ENCODE data around the gene HIVEP3.

DNA sequence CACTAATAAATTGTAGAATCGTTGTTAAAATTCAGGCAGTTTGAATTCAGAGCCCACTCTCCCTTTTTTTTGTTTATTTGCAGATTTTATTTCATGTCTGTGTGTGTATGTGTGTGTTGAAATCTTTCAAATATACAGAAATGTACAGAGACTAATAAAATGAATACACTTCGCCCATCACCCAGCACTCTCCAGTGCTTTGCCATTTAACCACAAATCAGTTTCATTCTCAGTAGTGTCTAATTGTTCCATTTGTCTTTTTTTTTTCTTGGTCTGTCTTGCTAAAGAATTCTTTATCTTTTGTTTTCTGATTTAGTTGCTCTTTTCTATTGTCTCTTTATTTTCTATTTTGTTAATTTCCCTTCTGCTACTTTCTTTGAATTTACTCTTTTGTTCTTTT is 99.7 kb downstream of the HIVEP3 start:
- no peak for TF ChIP-seq POLR2AphosphoS5 (IDR thresholded peaks at IDR 0.05)
- TF ChIP-seq EP300 (IDR thresholded peaks at IDR 0.05): no peak
- TF ChIP-seq, protein P1, sequence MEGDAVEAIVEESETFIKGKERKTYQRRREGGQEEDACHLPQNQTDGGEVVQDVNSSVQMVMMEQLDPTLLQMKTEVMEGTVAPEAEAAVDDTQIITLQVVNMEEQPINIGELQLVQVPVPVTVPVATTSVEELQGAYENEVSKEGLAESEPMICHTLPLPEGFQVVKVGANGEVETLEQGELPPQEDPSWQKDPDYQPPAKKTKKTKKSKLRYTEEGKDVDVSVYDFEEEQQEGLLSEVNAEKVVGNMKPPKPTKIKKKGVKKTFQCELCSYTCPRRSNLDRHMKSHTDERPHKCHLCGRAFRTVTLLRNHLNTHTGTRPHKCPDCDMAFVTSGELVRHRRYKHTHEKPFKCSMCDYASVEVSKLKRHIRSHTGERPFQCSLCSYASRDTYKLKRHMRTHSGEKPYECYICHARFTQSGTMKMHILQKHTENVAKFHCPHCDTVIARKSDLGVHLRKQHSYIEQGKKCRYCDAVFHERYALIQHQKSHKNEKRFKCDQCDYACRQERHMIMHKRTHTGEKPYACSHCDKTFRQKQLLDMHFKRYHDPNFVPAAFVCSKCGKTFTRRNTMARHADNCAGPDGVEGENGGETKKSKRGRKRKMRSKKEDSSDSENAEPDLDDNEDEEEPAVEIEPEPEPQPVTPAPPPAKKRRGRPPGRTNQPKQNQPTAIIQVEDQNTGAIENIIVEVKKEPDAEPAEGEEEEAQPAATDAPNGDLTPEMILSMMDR (IDR thresholded peaks at IDR 0.05): no peak
- TF ChIP-seq POLR2A (IDR thresholded peaks at IDR 0.05): no peak
